ENCODE results near the gene LSAMP.

GRCh38 chr3:115958526-115958925 is 486.8 kb downstream of the LSAMP start:
- TF ChIP-seq CTCF (conservative IDR thresholded peaks at IDR 0.05) (no peak), EZH2 (IDR thresholded peaks at IDR 0.05; ENCODE audit: low read depth) (no peak)

Data from PC-9 (cell line).